Tibial nerve (tissue), 3 donors: ENCODE results near the gene AP2S1.

Experiments used
- POLR2A ChIP-seq, 2 donors: fragments of 450-650 bp; IDR thresholded peaks; one replicate each; pipeline ENCODE4 v1.6.1; 2017; ENCODE audit warnings: antibody characterized with exemption in 2 of 2, mild to moderate bottlenecking in 2 of 2, moderate library complexity in 2 of 2
- TF ChIP-seq, protein P1 (sequence below), 5 experiments: fragments of 200-600 bp in 3 of 5; fragments of 450-650 bp in 2 of 5; sonication (generic) in 3 of 5; IDR thresholded peaks; one replicate each; pipeline ENCODE4 v1.5.1; 2016 to 2019; ENCODE audit warnings: antibody characterized with exemption in 5 of 5, mild to moderate bottlenecking in 3 of 5, moderate library complexity in 2 of 5

DNA sequence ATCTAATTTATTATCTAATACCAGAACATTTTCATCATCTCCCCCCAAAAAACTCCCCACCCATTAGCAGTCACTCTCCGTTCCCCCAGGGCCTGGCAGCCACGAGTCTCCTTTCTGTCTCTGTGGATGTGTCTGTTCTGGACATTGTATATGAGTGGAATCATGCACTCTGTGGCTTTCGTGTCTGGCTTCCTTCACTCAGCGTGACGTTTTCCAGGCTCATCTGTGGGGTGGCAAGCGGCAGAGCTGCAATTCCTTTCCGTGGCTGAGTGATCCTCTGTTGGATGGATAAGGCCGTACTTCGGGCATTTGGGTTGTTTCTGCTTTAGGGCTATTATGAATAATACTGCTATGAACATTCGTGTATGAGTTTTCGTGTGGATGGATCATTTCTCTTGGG, 3.1 kb downstream of the AP2S1 start:
- TF ChIP-seq POLR2A (IDR thresholded peaks at IDR 0.05): no peak
- TF ChIP-seq, protein P1, sequence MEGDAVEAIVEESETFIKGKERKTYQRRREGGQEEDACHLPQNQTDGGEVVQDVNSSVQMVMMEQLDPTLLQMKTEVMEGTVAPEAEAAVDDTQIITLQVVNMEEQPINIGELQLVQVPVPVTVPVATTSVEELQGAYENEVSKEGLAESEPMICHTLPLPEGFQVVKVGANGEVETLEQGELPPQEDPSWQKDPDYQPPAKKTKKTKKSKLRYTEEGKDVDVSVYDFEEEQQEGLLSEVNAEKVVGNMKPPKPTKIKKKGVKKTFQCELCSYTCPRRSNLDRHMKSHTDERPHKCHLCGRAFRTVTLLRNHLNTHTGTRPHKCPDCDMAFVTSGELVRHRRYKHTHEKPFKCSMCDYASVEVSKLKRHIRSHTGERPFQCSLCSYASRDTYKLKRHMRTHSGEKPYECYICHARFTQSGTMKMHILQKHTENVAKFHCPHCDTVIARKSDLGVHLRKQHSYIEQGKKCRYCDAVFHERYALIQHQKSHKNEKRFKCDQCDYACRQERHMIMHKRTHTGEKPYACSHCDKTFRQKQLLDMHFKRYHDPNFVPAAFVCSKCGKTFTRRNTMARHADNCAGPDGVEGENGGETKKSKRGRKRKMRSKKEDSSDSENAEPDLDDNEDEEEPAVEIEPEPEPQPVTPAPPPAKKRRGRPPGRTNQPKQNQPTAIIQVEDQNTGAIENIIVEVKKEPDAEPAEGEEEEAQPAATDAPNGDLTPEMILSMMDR (IDR thresholded peaks at IDR 0.05): no peak
